Measurements from ENCODE around the gene GARIN3. TPM values are rescaled to one million over a fixed set of nuclear protein-coding genes. Genes with fewer than 3 reads are reported as not detected.

The GARIN3 gene
- total and polyA plus RNA-seq, 2 donors (not counting 1 experiment from before 2014, with no cell fraction given), result not detected

DNA sequence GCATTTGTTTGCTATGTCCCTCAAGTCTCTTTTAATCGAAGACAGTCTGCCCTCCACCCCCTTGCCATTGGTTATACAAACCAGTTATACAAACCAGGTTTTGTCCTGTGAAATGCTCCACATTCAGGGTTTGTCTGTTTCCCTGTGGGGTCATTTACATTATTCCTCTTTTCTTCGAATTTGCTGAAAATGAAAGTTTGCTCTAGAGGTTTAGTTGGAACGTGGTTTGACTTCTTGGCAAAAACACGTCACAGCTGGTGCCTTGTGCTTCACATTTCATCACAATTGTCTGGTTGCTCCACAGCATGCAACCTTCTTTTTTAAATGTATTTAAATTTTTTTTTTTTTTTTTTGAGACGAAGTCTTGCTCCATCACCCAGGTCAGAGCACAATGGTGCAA, 53.1 kb downstream of the GARIN3 start:
- Histone ChIP-seq H3K4me2 (ENCODE audit: extremely low read depth, insufficient read depth, low read length) (peak overlapping the region; percentile 48), H2AFZ (ENCODE audit: low read length) (peak overlapping the region; percentile 55)

More for the DNA sequence above, 53.1 kb downstream of the GARIN3 start:
- H3K9me3 ChIP-seq (ENCODE audit: control insufficient read depth, insufficient read depth, low read depth, low read length), result no peaks in the 10 kb centered on the region
- H3K4me3 ChIP-seq (replicated peaks in 1 of 4; ENCODE audit: control extremely low read depth in 1 of 4, insufficient read depth in 1 of 4, low read depth in 3 of 4, low read length in 4 of 4), result peak overlapping the region in 1 of 4 experiments; percentile 21
- TF ChIP-seq, protein P1, sequence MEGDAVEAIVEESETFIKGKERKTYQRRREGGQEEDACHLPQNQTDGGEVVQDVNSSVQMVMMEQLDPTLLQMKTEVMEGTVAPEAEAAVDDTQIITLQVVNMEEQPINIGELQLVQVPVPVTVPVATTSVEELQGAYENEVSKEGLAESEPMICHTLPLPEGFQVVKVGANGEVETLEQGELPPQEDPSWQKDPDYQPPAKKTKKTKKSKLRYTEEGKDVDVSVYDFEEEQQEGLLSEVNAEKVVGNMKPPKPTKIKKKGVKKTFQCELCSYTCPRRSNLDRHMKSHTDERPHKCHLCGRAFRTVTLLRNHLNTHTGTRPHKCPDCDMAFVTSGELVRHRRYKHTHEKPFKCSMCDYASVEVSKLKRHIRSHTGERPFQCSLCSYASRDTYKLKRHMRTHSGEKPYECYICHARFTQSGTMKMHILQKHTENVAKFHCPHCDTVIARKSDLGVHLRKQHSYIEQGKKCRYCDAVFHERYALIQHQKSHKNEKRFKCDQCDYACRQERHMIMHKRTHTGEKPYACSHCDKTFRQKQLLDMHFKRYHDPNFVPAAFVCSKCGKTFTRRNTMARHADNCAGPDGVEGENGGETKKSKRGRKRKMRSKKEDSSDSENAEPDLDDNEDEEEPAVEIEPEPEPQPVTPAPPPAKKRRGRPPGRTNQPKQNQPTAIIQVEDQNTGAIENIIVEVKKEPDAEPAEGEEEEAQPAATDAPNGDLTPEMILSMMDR (conservative IDR thresholded peaks at IDR 0.05 in 1 of 2, IDR thresholded peaks at IDR 0.05 in 1 of 2; ENCODE audit: low read depth in 1 of 2, low read length in 2 of 2), result no peak
- TF ChIP-seq EZH2 (IDR thresholded peaks at IDR 0.05; ENCODE audit: low read length, missing control alignments), result no peak
- DNase-seq (ENCODE audit: low read depth in 2 of 2), result peak in 1 of 2 donors; percentile 86
- no peaks in the 10 kb centered on the region for H3K36me3 ChIP-seq (ENCODE audit: control insufficient read depth, insufficient read depth, low read length)
- no peaks in the 10 kb centered on the region for H4K20me1 ChIP-seq (ENCODE audit: control insufficient read depth, extremely low read depth, insufficient read depth, low read length)
- H3K4me1 ChIP-seq (ENCODE audit: control insufficient read depth, extremely low read depth, insufficient read depth, low read length), result peaks cover 2% of the 10 kb centered on the region
- H3K27ac ChIP-seq (ENCODE audit: insufficient read depth, low read length), result no peak overlapping the region
- H3K27me3 ChIP-seq (ENCODE audit: control insufficient read depth, insufficient read depth, low read length), result no peaks in the 10 kb centered on the region
- no peak overlapping the region for H3K9ac ChIP-seq (ENCODE audit: insufficient read depth, low read length)
- H3K79me2 ChIP-seq (ENCODE audit: control insufficient read depth, insufficient read depth, low read length), result no peaks in the 10 kb centered on the region

Other genes starting within 250 kb of the GARIN3 start
- not detected in 2 replicates for gene TIMD4, start 203.0 kb downstream of the GARIN3 start, total RNA-seq
- gene TIMD4, start 203.0 kb downstream of the GARIN3 start, polyA plus RNA-seq, result not detected in 2 replicates
- not detected in 2 replicates for gene HAVCR1, start 107.1 kb downstream of the GARIN3 start, total RNA-seq
- not detected in 2 replicates for gene HAVCR1, start 107.1 kb downstream of the GARIN3 start, polyA plus RNA-seq
- 2.5 and 3.6 TPM in 2 replicates for gene HAVCR2, start 57.2 kb downstream of the GARIN3 start, total RNA-seq
- 0.41 and 0.56 TPM in 2 replicates for gene HAVCR2, start 57.2 kb downstream of the GARIN3 start, polyA plus RNA-seq
- gene MED7, start 23.4 kb downstream of the GARIN3 start, total RNA-seq, result 9.8 and 11.4 TPM in 2 replicates
- 15.1 and 17.5 TPM in 2 replicates for gene MED7, start 23.4 kb downstream of the GARIN3 start, polyA plus RNA-seq
- 0.17 TPM in 1 of 2 replicates, not detected in the other for gene ITK, start 14.6 kb upstream of the GARIN3 start, total RNA-seq
- not detected in 2 replicates for gene ITK, start 14.6 kb upstream of the GARIN3 start, polyA plus RNA-seq
- gene CYFIP2, start 99.9 kb upstream of the GARIN3 start, total RNA-seq, result 16.4 and 27.6 TPM in 2 replicates
- gene CYFIP2, start 99.9 kb upstream of the GARIN3 start, polyA plus RNA-seq, result 5.0 and 6.5 TPM in 2 replicates

All from fibroblast of lung (primary cell).